HepG2 (cell line): ENCODE data around the gene GPRIN2.

Source experiments
- HDAC1 ChIP-seq: sonication (generic); formaldehyde crosslinking; IDR thresholded peaks from 2 replicates; pipeline ENCODE4 v1.5.1; 2020; ENCODE audit warnings: mild to moderate bottlenecking, missing genetic modification reagents
- PREB ChIP-seq: sonication (generic); formaldehyde crosslinking; IDR thresholded peaks from 2 replicates; pipeline ENCODE4 v1.4.0; 2020; ENCODE audit warnings: missing genetic modification reagents

- TF ChIP-seq HDAC1 (CRISPR knock-in tag) (no peak), PREB (no peak)
These were observed 10.4 kb downstream of the GPRIN2 start for GRCh38 chr10:46545861-46546590.
